Measurements from ENCODE around the gene PTPRN2. TPM values are rescaled to one million over a fixed set of nuclear protein-coding genes. Genes with fewer than 3 reads are reported as not detected.

PTPRN2 gene
- total and polyA plus RNA-seq, 7 donors = 0.47 to 0.82 (median 0.51) TPM

DNA sequence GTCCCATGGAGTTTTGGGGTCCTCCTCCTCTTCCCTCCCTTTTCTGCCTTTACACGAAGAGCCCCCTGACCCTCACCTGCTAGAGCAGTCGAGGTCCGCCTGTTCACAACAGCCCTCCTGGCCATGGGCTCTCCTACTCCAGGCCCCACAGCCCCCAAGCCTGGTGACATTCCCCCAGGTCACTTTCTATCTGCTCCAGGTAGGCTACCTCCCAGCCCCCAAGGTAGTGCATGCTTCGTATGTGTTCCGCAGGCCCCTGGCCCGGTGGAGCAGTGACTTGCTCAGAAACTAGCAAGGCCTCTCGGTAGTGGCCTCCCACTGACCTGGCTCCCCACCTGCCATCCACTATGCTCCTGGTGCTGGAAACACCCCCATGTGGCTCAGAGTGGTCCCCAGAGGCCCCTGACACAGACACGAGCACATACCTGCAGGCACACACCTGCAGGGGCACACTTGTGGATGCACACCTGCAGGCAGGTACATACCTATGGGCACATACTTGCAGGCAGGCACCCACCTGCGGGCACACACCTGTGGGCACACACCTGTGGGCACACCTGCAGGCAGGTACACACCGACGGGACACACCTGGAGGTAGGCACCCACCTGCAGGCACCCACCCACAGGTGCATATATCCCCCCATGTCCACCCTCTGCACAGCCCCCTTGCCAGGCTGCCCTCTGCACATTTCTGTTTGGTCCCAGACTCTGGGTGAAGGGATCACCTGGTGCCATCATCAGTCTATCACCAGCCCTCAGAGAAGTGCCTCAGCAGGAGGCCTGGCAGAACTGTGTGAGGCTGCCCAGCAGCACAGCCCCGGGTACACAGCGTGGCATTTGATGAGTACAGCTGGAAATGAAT lies 322.5 kb downstream of the PTPRN2 start:
- intact Hi-C loops (cut with DNase I) = no loop called here
- peak in 1 of 2 donors; percentile 20 for DNase-seq
- 81 to 93% (median 86%) methylated on average over 13 of the region's 13 CpGs for WGBS, 3 donors
- Histone ChIP-seq H3K9me3 (no peaks in the 10 kb centered on the region), H3K4me3 (no peak overlapping the region), H3K36me3 (ENCODE audit: insufficient read depth in 1 of 2, low read depth in 1 of 2) (no peaks in the 10 kb centered on the region), H3K27ac (no peak overlapping the region), H3K4me1 (no peaks in the 10 kb centered on the region), H3K27me3 (ENCODE audit: insufficient read depth in 3 of 3, low read length in 2 of 3) (peaks cover 0 to 2% (median 0%) of the 10 kb centered on the region in 3 donors)
- ATAC-seq = no peak
- TF ChIP-seq, protein P1, sequence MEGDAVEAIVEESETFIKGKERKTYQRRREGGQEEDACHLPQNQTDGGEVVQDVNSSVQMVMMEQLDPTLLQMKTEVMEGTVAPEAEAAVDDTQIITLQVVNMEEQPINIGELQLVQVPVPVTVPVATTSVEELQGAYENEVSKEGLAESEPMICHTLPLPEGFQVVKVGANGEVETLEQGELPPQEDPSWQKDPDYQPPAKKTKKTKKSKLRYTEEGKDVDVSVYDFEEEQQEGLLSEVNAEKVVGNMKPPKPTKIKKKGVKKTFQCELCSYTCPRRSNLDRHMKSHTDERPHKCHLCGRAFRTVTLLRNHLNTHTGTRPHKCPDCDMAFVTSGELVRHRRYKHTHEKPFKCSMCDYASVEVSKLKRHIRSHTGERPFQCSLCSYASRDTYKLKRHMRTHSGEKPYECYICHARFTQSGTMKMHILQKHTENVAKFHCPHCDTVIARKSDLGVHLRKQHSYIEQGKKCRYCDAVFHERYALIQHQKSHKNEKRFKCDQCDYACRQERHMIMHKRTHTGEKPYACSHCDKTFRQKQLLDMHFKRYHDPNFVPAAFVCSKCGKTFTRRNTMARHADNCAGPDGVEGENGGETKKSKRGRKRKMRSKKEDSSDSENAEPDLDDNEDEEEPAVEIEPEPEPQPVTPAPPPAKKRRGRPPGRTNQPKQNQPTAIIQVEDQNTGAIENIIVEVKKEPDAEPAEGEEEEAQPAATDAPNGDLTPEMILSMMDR (IDR thresholded peaks at IDR 0.05) = no peak

DNA sequence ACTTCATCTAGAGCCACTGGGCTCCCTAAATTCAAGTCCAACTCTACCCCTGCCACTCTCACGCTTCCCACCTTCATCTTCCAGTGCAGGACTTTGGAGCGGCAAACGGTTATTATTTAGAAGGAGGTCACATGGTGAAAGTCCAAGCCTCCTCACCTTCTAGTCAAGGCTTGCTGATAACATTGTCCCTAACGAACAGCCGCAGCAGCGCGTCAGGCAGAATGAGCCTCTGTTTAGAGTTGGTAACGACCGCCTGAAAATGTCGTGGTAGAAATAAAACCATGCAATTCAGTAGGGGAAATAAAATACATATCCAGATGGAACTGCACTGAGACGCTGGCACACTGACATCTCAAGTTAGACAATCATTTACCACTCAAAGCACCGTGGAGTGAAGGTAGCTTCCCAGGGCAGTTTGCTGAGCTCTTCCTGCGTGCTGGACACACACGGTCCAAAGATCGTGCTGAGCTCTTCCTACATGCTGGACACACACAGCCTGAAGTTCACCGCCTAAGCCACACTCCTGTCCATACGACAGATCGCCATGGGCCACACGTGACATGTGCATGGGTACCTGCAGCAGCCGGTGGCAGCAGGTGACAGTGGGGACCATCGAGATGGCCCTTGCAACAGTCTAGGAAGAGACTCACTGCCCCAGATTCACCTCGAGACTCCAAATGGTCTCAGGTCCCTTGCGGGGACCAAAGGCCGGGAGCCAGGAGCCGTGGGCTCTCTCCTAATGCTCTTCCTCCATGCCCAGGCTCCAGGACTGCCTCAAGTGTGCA lies 323.5 kb downstream of the PTPRN2 start:
- H3K27ac ChIP-seq = no peak overlapping the region

DNA sequence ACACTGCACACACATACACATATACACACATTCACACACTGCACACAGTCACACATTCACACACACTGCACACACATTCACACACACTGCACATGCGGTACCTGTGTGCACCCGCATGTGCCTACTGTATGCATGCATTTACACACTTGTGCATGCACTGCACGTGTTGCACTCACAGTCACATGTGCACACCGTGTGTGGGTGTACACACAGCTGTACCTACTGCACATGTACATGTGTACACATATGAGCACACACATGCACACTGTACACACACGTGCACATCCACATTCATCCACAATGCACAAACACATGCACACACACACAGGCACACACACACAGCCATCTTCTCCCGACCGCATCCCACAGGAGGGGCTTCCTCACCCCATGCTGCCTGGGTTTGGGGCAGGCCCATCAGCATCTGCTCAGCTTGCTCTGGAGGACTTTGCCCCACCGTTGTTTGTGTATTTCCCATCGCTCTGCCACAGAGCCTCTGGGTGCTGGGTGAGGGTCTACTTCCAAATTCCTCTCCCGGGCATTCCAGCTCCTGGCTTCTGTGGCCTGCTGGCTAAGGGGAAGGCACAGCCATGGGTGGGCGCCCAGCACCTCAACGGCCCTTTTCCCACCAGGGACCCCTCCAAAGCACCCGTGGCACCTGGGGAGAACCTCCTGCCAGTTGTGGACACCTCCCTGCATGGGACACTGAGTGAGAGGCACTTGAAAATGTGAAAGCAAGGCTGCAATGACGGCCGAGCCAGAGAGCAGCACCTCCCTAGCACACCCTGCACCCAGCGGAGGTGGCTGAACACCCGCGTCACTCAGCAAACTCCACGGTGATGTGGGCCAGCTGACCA lies 324.3 kb downstream of the PTPRN2 start:
- ATAC-seq (no peak), DNase-seq (peak in 1 of 2 donors; percentile 35)
- intact Hi-C loops (cut with DNase I) = no loop called here
- Histone ChIP-seq H3K4me3 (no peak overlapping the region), H3K4me1 (no peaks in the 10 kb centered on the region), H3K36me3 (ENCODE audit: insufficient read depth in 1 of 2, low read depth in 1 of 2) (no peaks in the 10 kb centered on the region), H3K27ac (no peak overlapping the region), H3K27me3 (ENCODE audit: insufficient read depth in 3 of 3, low read length in 2 of 3) (peaks cover 0 to 6% (median 0%) of the 10 kb centered on the region in 3 donors), H3K9me3 (no peaks in the 10 kb centered on the region)
- WGBS, 3 donors = 86 to 88% (median 87%) methylated on average over 19 of the region's 19 CpGs
- TF ChIP-seq, protein P1 (IDR thresholded peaks at IDR 0.05) = no peak

More for the DNA sequence above, 323.5 kb downstream of the PTPRN2 start:
- TF ChIP-seq, protein P1 (IDR thresholded peaks at IDR 0.05) = no peak
- WGBS, 3 donors = 84 to 90% (median 87%) methylated on average over 25 of the region's 25 CpGs
- Histone ChIP-seq H3K36me3 (ENCODE audit: insufficient read depth in 1 of 2, low read depth in 1 of 2) (no peaks in the 10 kb centered on the region), H3K4me3 (no peak overlapping the region), H3K4me1 (no peaks in the 10 kb centered on the region), H3K27me3 (ENCODE audit: insufficient read depth in 3 of 3, low read length in 2 of 3) (peaks cover 0 to under 1% (median 0%) of the 10 kb centered on the region in 3 donors), H3K9me3 (no peaks in the 10 kb centered on the region)
- intact Hi-C loops (cut with DNase I) = no loop called here
- DNase-seq = peak in 1 of 2 donors; percentile 12
- ATAC-seq = no peak

DNA sequence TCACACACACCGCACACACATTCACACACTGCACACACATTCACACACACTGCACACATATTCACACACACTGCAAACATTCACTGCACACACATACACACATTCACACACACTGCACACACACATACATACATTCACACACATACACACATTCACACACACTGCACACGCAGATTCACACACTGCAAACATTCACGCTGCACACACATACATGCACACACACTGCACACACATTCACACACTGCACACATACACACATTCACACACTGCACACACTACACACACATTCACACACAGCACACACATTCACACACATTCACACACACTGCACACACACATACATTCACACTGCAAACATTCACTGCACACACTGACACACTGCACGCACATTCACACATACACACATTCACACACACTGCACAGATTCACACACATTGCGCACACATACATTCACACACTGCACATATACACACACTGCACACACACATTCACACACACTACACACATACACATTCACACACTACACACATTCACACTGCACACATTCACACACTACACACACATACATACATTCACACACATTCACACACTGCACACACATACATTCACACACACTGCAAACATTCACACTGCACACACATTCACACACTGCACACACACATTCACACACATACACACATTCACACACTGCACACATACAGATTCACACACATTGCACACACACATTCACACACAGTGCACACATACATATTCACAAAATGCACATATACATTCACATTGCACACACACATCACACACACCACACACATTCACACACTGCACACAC lies 325.1 kb downstream of the PTPRN2 start:
- no peaks in the 10 kb centered on the region for H3K9me3 ChIP-seq
- H3K36me3 ChIP-seq (ENCODE audit: insufficient read depth in 1 of 2, low read depth in 1 of 2) = no peaks in the 10 kb centered on the region
- TF ChIP-seq, protein P1 (IDR thresholded peaks at IDR 0.05) = no peak
- no peak overlapping the region for H3K27ac ChIP-seq
- DNase-seq = peak in 1 of 2 donors; percentile 6
- H3K4me1 ChIP-seq = no peaks in the 10 kb centered on the region
- intact Hi-C loops (cut with DNase I) = no loop called here
- no peak overlapping the region for H3K4me3 ChIP-seq
- ATAC-seq = no peak
- peaks cover 0 to 6% (median 0%) of the 10 kb centered on the region in 3 donors for H3K27me3 ChIP-seq (ENCODE audit: insufficient read depth in 3 of 3, low read length in 2 of 3)
- 74 to 100% (median 97%) methylated on average over 5 of the region's 5 CpGs for WGBS, 3 donors

All from psoas muscle (tissue), 8 donors.